ENCODE results near the gene ZNF711. TPM values are rescaled to one million over a fixed set of nuclear protein-coding genes. Genes with fewer than 3 reads are reported as not detected.
"Not testable (repeated sequence)": the region's sequence is repeated elsewhere in the genome, so short reads cannot be mapped to it uniquely, and the experiment has no call there.

The ZNF711 gene
- total RNA-seq (2012; rRNA removed): 0.25 and 0.44 TPM in 2 replicates

GRCh38 chrX:85243761-85244449, at the start of gene ZNF711, which contains the start of gene SATL1:
Gene ZNF711, plus strand, starts transcription at chrX:85243991. Its CDS starts 3,582 bp downstream, at chrX:85247573.
Gene SATL1, minus strand, starts transcription at chrX:85243779. Its CDS starts 134,811 bp downstream, at chrX:85108968.
- H3K9ac ChIP-seq (ENCODE audit: low read depth, low read length): peak within 1 kb of the TSS; percentile 68
- no peaks in the 10 kb centered on the region for H3K4me1 ChIP-seq (ENCODE audit: control insufficient read depth, insufficient read depth, low read length)
- H3K4me3 ChIP-seq (ENCODE audit: low read length): peak within 1 kb of the TSS; percentile 71
- no peaks in the 10 kb centered on the region for H3K36me3 ChIP-seq (ENCODE audit: insufficient read depth, low read length)
- peak within 1 kb of the TSS; percentile 76 for H3K4me2 ChIP-seq (ENCODE audit: low read length)
- H3K9me3 ChIP-seq (replicated peaks; ENCODE audit: low read length): no peaks in the 10 kb centered on the region
- no peaks in the 10 kb centered on the region for H3K27me3 ChIP-seq (ENCODE audit: control insufficient read depth, insufficient read depth, low read length)

GRCh38 chrX:85196319-85196718, 47.5 kb upstream of the ZNF711 start:
- Histone ChIP-seq H3K4me1 (ENCODE audit: control insufficient read depth, insufficient read depth, low read length) (no peaks in the 10 kb centered on the region), H3K9ac (ENCODE audit: low read depth, low read length) (no peak overlapping the region), H3K9me3 (replicated peaks; ENCODE audit: low read length) (no peaks in the 10 kb centered on the region), H3K4me2 (ENCODE audit: low read length) (no peak overlapping the region), H3K36me3 (ENCODE audit: insufficient read depth, low read length) (no peaks in the 10 kb centered on the region), H3K27me3 (ENCODE audit: control insufficient read depth, insufficient read depth, low read length) (no peaks in the 10 kb centered on the region), H3K4me3 (ENCODE audit: low read length) (no peak overlapping the region)

DNA sequence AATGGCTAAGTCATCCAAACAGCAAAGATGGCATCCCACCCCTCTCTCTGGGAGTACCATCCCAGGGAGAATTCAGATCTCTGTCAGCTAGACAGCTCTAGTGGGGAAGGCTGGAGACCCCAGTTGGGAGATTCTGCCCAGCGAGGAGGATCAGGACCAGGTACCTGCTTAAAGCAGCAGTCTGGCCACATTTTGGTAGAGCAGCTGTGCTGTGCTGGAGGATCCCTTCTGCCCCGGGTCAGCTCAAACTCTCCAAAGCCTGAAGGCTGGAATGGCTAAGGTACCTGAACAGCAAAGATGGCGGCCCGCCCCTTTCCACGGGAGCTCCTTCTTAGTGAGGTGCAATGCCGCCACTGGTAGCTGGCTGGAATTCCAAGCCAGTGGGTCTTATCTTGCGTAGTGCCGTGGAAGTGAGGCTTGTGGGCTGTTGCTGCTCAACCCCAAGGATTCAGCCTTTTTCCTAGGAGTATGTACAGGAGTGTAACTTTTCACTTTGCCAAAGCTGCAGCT, 40.3 kb upstream of the ZNF711 start:
- Histone ChIP-seq H3K4me1 (ENCODE audit: control insufficient read depth, insufficient read depth, low read length) (no peaks in the 10 kb centered on the region), H3K9ac (ENCODE audit: low read depth, low read length) (no peak overlapping the region), H3K4me3 (ENCODE audit: low read length) (no peak overlapping the region), H3K27me3 (ENCODE audit: control insufficient read depth, insufficient read depth, low read length) (no peaks in the 10 kb centered on the region), H3K36me3 (ENCODE audit: insufficient read depth, low read length) (no peaks in the 10 kb centered on the region), H3K4me2 (ENCODE audit: low read length) (no peak overlapping the region), H3K9me3 (replicated peaks; ENCODE audit: low read length) (no peaks in the 10 kb centered on the region)

- no peak overlapping the region for H3K9ac ChIP-seq (ENCODE audit: low read depth, low read length)
- no peaks in the 10 kb centered on the region for H3K27me3 ChIP-seq (ENCODE audit: control insufficient read depth, insufficient read depth, low read length)
- H3K4me1 ChIP-seq (ENCODE audit: control insufficient read depth, insufficient read depth, low read length): no peaks in the 10 kb centered on the region
- no peak overlapping the region for H3K4me2 ChIP-seq (ENCODE audit: low read length)
- H3K36me3 ChIP-seq (ENCODE audit: insufficient read depth, low read length): no peaks in the 10 kb centered on the region
- no peak overlapping the region for H3K4me3 ChIP-seq (ENCODE audit: low read length)
- H3K9me3 ChIP-seq (replicated peaks; ENCODE audit: low read length): no peaks in the 10 kb centered on the region
Measured at GRCh38 chrX:85213792-85214530, 29.8 kb upstream of the ZNF711 start.

DNA sequence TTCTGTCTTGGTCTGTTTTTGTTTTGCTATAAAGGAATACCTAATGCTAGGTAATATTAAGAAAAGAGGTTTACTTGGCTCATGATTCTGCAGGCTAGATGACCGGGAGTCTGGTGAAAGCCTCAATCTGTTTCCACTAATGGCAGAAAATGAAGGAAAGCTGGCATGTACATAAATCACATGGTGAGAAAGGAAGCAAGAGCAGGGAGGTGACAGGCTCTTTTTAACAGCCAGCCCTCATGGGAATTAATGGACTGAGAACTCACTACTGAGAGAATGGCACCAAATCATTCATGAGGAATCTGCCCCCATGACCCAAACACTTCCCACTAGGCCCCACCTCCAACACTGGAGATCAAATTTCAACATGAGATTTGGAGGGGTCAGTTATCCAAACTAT, 27.8 kb upstream of the ZNF711 start:
- Histone ChIP-seq H3K4me1 (ENCODE audit: control insufficient read depth, insufficient read depth, low read length) (no peaks in the 10 kb centered on the region), H3K4me3 (ENCODE audit: low read length) (no peak overlapping the region), H3K9ac (ENCODE audit: low read depth, low read length) (no peak overlapping the region), H3K9me3 (replicated peaks; ENCODE audit: low read length) (no peaks in the 10 kb centered on the region), H3K27me3 (ENCODE audit: control insufficient read depth, insufficient read depth, low read length) (no peaks in the 10 kb centered on the region), H3K4me2 (ENCODE audit: low read length) (no peak overlapping the region), H3K36me3 (ENCODE audit: insufficient read depth, low read length) (no peaks in the 10 kb centered on the region)

- Histone ChIP-seq H3K4me2 (ENCODE audit: low read length) (no peak overlapping the region), H3K9me3 (replicated peaks; ENCODE audit: low read length) (no peaks in the 10 kb centered on the region), H3K9ac (ENCODE audit: low read depth, low read length) (no peak overlapping the region), H3K27me3 (ENCODE audit: control insufficient read depth, insufficient read depth, low read length) (no peaks in the 10 kb centered on the region), H3K4me1 (ENCODE audit: control insufficient read depth, insufficient read depth, low read length) (no peaks in the 10 kb centered on the region), H3K4me3 (ENCODE audit: low read length) (no peak overlapping the region), H3K36me3 (ENCODE audit: insufficient read depth, low read length) (no peaks in the 10 kb centered on the region)
Measured at GRCh38 chrX:85221361-85221760, 22.4 kb upstream of the ZNF711 start.

DNA sequence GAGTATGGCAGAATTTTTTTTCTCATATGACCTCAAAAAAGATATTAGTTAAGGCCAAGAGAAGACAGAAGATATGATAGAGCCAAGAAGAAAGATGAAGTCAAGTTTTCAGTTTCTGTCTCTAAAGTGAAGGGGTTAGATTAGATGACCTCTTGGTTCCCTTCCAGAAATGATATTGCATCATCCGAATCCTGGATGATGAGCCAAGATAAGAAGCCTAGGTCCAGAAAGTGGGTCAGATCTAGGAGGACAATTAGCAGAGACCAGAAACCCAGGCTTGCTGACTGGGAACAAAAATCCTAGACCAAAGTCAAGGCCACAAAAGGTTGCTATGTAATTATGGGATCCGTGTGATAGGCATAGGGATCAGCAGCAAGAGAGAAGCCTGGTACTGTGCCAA, 20.4 kb upstream of the ZNF711 start:
- Histone ChIP-seq H3K4me3 (ENCODE audit: low read length) (no peak overlapping the region), H3K9ac (ENCODE audit: low read depth, low read length) (no peak overlapping the region), H3K36me3 (ENCODE audit: insufficient read depth, low read length) (no peaks in the 10 kb centered on the region), H3K27me3 (ENCODE audit: control insufficient read depth, insufficient read depth, low read length) (no peaks in the 10 kb centered on the region), H3K4me1 (ENCODE audit: control insufficient read depth, insufficient read depth, low read length) (no peaks in the 10 kb centered on the region), H3K9me3 (replicated peaks; ENCODE audit: low read length) (no peaks in the 10 kb centered on the region), H3K4me2 (ENCODE audit: low read length) (no peak overlapping the region)

DNA sequence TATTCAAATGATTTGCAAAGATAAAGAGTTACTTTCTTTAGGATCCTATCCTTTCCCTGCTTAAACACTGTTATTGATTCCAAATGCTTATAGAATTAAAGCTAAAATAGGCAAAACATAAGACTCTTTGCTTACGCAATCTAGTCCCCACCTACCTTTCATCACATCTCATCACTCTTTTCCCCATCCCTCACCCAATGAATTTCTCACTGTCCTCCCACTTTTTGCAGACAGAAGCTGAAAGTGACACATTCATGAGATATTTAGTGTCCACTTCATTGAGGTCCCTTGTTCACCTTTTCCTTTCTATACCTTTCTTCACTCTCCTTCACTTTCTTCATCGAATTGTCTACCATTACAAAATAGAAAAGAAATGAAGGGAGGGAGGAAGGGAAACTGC, 636 bp upstream of the ZNF711 start:
- H3K36me3 ChIP-seq (ENCODE audit: insufficient read depth, low read length): no peaks in the 10 kb centered on the region
- H3K4me1 ChIP-seq (ENCODE audit: control insufficient read depth, insufficient read depth, low read length): no peaks in the 10 kb centered on the region
- peak overlapping the region; percentile 76 for H3K4me2 ChIP-seq (ENCODE audit: low read length)
- H3K4me3 ChIP-seq (ENCODE audit: low read length): no peak overlapping the region
- H3K27me3 ChIP-seq (ENCODE audit: control insufficient read depth, insufficient read depth, low read length): no peaks in the 10 kb centered on the region
- H3K9ac ChIP-seq (ENCODE audit: low read depth, low read length): no peak overlapping the region
- H3K9me3 ChIP-seq (replicated peaks; ENCODE audit: low read length): no peaks in the 10 kb centered on the region

- Histone ChIP-seq H3K4me1 (ENCODE audit: control insufficient read depth, insufficient read depth, low read length) (no peaks in the 10 kb centered on the region), H3K9ac (ENCODE audit: low read depth, low read length) (peak overlapping the region; percentile 68), H3K4me3 (ENCODE audit: low read length) (peak overlapping the region; percentile 71), H3K9me3 (replicated peaks; ENCODE audit: low read length) (no peaks in the 10 kb centered on the region), H3K36me3 (ENCODE audit: insufficient read depth, low read length) (no peaks in the 10 kb centered on the region), H3K4me2 (ENCODE audit: low read length) (peak overlapping the region; percentile 76), H3K27me3 (ENCODE audit: control insufficient read depth, insufficient read depth, low read length) (no peaks in the 10 kb centered on the region)
Measured at GRCh38 chrX:85244450-85245211, 840 bp downstream of the ZNF711 start.

DNA sequence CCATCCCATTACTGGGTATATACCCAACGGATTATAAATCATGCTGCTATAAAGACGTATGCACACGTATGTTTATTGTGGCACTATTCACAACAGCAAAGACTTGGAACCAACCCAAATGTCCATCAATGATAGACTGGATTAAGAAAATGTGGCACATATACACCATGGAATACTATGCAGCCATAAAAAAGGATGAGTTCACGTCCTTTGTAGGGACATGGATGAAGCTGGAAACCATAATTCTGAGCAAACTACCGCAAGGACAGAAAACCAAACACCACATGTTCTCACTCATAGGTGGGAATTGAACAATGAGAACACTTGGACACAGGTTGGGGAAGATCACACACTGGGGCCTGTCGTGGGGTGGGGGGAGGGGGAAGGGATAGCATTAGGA, 41.5 kb downstream of the ZNF711 start:
- H3K4me3 ChIP-seq (ENCODE audit: low read length); H3K9me3 ChIP-seq (replicated peaks; ENCODE audit: low read length); H3K4me1 ChIP-seq (ENCODE audit: control insufficient read depth, insufficient read depth, low read length); H3K27me3 ChIP-seq (ENCODE audit: control insufficient read depth, insufficient read depth, low read length); H3K36me3 ChIP-seq (ENCODE audit: insufficient read depth, low read length); H3K4me2 ChIP-seq (ENCODE audit: low read length); H3K9ac ChIP-seq (ENCODE audit: low read depth, low read length): not testable (repeated sequence)

GRCh38 chrX:85288992-85289723, 45.4 kb downstream of the ZNF711 start:
- no peak overlapping the region for H3K4me3 ChIP-seq (ENCODE audit: low read length)
- no peak overlapping the region for H3K9ac ChIP-seq (ENCODE audit: low read depth, low read length)
- H3K27me3 ChIP-seq (ENCODE audit: control insufficient read depth, insufficient read depth, low read length): no peaks in the 10 kb centered on the region
- H3K9me3 ChIP-seq (replicated peaks; ENCODE audit: low read length): no peaks in the 10 kb centered on the region
- no peak overlapping the region for H3K4me2 ChIP-seq (ENCODE audit: low read length)
- no peaks in the 10 kb centered on the region for H3K36me3 ChIP-seq (ENCODE audit: insufficient read depth, low read length)
- no peaks in the 10 kb centered on the region for H3K4me1 ChIP-seq (ENCODE audit: control insufficient read depth, insufficient read depth, low read length)
